ENCODE results near the gene SEMA6C.

DNA sequence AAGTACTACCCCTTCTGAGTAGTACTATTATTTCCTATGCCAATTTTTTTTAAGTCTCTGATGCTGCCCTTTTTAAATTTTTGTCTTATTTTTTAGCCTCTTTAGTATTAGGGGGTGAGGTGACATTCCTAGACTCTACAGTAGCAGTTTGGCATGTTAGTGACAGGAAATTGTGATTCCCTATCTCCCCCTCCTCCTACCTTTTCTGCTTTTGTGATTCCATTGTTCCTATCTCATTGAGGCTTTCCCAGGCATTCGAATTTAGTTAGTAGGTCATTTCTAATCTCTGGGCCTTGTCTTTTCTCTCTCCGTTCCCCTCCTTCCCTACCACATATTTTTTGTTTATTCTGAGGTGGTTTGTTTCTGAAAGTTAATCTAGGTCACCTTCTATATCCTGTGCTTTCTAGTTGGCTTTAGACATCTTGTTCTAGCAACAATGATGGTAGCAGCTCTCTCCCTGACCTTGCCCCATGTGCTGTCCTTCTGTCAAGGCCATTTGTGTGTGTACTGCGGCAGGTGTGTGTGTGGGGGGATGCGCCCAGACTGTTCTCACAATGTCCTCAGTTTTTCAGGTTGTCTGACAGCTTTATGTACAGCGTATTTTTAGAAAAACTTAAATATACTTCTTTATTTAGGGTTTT, 21.5 kb downstream of the SEMA6C start:
- TF ChIP-seq POLR2AphosphoS5 (IDR thresholded peaks at IDR 0.05; ENCODE audit: borderline replicate concordance, low read depth, low read length) (no peak), EZH2 (IDR thresholded peaks at IDR 0.05) (no peak)
